UCSD-AML1 (cell line): ENCODE results near the gene ZNF516.

Source experiments
- DNase-seq: peaks from one replicate; lab custom pipeline; 2025; ENCODE audit not compliant: unreplicated experiment; lab: John Stamatoyannopoulos, UW

ZNF516 gene

DNA sequence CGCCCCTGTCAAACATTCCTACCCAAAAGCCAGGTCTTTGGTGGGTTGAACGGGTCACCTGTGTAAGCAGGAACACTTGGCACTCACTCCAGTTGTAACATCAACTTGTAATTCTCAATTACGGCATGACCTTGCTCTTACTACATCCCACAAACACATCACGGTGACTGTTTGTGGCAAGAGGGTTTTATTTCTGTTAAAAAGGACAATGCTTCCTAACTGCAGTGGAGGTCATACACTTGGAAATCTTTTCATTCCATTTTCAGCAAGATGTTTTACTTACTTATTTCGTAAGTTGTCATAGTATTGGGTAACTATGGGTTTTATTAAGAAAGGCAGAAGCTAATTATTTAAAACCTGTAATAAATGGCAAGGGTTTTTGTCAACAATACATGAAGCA lies 126.1 kb downstream of the ZNF516 start:
- no peak for DNase-seq

GRCh38 chr18:76368271-76368670 lies 126.8 kb downstream of the ZNF516 start:
- no peak for DNase-seq

DNA sequence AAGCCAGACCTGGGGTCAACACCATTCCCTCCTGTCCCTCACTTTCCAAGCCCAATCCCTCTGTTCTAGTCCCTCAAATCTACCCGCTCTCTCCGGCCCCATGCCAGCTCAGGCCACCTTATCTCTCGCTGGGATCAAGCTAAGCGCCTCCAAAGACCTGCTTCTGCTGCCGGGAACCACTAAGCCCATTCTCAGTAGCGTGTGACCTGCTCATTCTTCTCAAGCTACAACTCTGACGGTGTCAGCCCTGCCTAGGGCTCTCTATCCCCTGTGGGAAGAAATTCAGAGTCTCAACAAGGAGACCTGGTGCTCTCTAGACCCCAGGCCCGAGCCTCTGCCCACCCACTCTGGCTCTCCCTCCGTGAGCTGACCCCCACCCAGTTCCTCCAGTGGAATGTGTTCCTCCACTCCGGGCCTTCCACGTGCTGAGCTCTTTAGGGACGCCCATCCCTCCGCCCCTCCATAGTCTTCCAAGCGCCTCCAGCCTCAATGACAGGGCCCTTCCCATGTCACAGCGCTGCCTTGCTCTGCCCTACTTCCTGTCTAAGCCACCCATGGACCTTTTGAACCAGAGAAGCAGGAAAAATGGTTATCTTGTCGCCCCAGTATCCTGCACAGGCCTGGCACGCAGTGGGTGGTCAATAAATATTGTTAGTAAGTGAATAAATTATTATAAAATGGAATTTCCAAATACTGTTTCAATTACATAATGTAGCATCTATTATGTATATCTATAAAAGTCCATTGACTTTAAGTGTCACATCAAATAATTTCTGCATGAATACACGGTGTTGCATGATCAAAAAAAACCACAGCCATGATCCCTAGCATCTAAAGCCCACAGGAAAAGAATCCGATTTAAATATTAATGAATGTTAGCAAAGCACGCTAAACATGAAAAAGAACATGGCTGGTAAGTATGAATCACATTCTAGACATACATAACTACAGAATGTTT lies 127.6 kb downstream of the ZNF516 start:
- DNase-seq, result no peak

DNA sequence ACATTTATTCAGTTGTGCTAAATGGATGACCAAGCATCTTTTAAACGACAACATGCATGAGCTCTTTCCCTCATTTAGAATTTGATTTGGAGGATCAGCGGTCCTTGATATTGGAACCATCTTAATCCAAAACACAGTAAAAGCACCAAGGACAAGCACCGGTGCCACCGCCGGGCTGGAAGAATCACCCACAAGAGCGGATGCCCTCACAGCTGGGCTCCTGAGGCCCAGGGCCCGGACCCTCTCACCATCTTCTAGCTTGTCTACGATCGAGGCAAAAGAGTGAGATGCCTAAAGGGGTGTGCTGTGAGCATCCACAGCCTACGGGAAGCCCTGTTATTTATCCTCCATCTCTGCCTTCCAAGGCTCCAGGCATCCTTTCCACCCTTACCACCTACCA lies 129.5 kb downstream of the ZNF516 start:
- DNase-seq, result no peak

DNA sequence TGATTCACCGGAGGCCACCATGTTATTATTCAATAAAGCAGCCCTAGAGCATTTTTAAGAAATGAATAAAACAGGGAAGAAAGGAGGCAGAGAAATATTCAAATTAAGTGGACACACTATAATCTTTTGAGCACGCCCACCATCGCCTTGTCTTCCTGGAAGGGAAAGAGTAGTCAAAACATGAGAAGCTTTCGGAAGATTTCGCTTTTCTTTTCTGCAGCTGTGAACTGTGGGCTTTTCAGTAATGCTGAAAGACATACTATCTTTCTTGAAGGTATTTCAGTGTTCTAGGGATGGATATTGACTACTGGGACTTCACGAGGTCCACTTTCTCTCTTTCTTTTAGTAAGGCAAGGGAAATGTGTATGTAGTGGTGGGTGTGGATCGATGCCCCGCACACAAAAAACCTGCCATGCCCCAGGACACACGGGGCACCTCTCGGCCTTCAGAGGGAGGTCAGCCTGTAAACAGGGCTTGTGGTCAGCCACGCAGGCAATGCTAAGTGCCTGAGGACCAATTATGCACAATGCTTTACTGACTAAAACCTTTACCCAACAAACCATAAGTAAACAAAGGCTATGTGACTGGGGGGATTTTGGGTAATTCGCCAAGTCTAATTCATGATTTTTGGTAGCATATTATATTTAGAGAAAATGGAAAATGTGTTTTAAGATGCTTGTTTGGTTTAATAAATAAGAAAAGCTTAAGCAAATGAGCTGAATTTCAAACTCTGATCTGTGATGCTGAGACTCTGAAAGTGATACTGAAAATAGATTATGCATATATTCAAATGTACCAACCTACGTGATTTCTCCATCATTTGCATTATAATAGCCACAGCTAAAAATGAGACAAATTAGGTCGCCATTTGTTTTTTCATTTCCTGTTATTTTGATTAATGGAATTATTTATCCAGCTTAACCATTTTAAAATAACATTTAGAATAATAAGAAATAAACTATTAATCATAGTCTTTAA lies 130.5 kb downstream of the ZNF516 start:
- DNase-seq, result no peak

DNA sequence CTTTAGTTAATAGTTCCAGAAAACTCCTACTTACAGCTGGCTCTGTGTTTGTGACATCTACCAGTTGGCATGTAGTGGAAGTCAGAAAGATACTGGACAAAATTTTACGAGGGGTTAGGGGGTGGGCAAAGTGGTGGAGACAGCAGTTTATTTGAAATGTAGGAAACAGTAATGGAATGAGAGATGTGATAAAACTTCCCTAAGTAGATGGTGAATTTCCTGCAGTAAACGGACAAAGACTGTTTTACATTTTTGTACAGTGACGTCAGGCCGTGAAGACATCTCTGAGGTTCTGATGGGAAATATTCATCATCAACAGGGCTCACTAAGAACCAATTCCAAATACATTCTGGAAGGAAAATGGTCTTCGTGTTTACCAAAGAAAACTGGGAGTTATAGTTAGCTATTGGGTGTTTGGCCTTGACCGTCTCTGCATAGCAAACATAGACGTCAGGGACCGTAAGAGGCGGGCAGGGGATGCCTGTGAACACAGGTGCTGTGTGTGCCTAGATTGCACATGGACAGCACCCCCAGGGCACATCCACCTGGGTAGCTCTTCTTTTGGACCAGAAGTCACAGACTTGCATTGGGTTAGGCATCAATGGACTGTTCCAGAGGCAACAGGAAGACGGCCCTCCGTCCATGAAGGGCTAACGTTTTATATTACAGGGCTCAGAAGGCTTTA lies 131.5 kb downstream of the ZNF516 start:
- no peak for DNase-seq

DNA sequence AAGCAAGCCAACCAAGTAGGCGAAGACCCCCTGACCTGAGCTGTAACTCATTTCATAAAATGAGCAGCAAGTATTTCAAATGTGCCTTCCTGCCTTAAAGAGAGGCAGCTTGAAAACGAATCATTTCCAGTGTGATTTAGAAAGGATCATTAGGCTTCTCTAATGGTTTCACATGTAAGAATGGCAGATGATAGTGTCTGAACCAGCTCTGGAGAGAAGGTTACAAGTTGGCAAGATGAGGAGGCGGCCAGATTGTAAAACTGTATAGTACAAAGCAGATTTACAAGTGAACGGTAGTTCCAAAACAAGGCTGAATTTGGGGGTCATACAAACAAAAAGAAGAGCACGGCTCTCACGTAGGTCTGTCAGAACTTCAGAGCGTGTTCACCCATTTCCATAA lies 132.4 kb downstream of the ZNF516 start:
- no peak for DNase-seq

- DNase-seq, result no peak
Measured at GRCh38 chr18:76361219-76361618, 133.8 kb downstream of the ZNF516 start.

DNA sequence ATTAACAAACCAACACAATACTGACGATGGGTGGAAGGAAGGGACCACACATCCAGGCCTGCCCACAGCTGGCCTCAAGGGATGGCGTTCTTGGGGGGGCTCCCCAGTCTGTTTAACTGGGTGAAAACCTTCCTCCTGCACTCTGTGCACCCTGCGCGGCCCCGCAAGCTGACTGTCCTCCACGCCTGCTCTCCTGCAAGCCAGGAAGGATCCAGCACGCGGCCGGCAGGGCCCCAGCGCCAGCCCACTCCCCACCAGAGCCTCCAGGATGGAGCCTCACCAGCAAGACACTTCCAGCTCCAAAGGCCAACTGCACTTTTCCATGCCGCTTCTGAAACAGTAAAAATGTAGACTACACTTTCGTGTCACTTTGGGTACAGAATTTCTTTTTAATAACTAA lies 135.1 kb downstream of the ZNF516 start:
- DNase-seq, result no peak

DNA sequence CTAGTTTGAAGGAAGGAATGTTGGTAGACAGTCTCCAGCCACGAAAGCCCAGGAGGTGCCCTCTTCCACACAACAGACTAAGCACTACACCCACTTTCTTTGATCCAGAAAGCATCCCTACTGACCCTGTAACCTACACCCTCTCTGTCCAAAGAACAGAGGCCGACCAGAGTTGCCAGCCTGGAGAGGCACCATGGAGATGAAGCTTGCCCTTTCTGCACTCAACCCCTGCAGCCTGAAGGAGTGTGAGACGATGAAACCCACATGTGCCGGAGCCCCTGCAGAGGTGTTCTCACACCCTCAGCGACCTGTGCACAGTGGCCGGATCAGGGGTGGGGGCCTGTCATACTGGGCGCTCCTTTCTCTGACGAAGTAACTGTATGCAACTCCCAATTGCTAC lies 136.3 kb downstream of the ZNF516 start:
- no peak for DNase-seq

- DNase-seq, result no peak
Measured at GRCh38 chr18:76357585-76358260, 137.3 kb downstream of the ZNF516 start.

GRCh38 chr18:76357174-76357573 lies 137.9 kb downstream of the ZNF516 start:
- DNase-seq, result no peak

GRCh38 chr18:76356666-76357065 lies 138.4 kb downstream of the ZNF516 start:
- DNase-seq, result no peak

DNA sequence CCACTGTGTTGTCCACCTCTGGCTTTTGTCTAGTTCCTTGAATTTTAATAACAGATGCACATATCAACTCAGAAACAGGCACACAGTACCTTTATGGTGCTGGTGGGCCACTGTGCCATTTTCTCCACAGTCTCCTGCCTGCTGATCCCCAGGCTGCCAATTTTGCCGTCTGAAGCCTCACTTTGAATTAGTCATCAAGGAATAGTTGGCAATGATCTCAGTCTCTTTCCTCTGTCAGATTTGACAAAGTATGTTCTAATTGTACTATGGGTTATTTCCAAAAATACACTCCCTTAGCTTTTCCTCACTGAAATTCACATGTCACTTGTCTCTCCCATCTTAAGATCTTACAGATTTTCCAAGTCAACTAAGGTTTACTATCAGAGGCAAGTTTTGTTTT lies 140.7 kb downstream of the ZNF516 start:
- DNase-seq, result no peak

DNA sequence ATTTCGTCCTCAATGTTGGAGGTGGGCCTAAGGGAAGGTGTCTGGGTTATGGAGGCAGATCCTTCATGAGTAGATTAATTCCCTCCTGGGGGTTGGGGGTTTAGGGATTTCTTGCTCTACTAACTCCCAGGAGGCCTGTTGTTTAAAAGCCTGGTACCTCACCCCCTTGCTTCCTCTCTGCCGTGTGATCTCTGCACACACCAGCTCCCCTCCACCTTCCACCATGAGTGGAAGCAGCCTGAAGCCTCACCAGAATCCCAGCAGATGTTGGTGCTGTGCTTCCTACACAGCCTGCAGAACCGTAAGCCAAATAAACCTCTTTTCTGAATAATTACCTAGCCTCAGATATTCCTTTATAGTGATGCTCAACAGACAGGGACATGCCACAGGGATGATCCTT lies 141.5 kb downstream of the ZNF516 start:
- no peak for DNase-seq

- DNase-seq, result no peak
Measured at GRCh38 chr18:76353046-76353445, 142.0 kb downstream of the ZNF516 start.

GRCh38 chr18:76351961-76352581 lies 143.0 kb downstream of the ZNF516 start:
- DNase-seq, result no peak

DNA sequence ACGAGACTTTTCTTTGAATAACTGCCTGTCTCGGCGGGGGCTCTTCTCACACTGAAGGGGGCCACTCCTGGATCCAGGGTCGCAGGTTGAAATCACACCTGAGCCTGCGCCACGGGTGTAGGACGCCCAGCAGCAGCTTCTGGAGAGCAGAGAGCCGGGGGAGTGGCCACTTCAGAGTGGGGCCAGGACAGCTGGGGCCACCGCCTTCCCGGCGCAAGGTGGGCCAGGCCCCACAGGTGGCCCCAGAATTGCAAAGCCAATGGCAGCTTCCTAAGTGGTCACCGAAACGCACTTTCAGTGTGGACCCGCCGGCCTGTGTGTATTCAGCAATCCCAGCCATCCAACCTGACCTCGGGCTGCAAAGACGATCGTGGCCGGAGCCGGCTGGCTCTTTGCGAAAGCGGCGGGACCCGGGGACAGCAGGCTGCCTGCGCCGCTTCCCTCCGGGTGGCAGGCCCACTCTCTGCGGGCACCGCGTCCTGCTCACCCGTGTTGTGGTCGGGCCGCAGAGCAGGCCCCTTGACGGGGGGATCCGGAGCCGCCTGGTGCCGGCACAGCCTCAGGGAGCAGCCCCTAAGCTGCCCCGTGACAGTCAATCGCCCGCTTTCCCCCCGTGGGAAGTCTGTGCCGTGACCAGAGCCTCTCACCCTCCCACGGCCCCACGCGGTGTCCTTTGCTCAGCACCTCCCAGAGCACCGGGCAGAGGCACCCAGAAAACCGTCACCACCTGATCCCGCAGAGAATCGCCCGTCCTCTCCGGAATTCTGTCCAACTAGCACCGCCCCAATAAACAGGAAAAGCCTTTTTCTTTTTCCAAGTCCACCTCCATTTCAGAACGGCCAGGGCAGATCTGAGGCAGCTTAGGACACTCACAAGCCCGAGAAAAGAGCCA lies 144.7 kb downstream of the ZNF516 start:
- no peak for DNase-seq

GRCh38 chr18:76349067-76349715 lies 145.9 kb downstream of the ZNF516 start:
- peak; percentile 44 for DNase-seq
